Neural progenitor cell (in vitro differentiated cells): ENCODE data around the gene MYO15B. TPM values are rescaled to one million over a fixed set of nuclear protein-coding genes. Genes with fewer than 3 reads are reported as not detected.

Source experiments
- DNase-seq: peaks from one replicate; pipeline ENCODE4 v3.0.0-alpha.2; 2016; ENCODE audit warnings: low spot score
- H2AFZ ChIP-seq: fragments of 200-600 bp; sonication (generic); replicated peaks from 2 replicates; pipeline ENCODE4 v1.6.1; 2016; ENCODE audit warnings: antibody characterized with exemption
- H3F3A ChIP-seq: fragments of 200-600 bp; sonication (generic); 2 replicates; pipeline ENCODE4 v1.6.1; 2016; ENCODE audit warnings: antibody characterized with exemption, low read depth
- H3K27ac ChIP-seq: fragments of 200-600 bp; sonication (generic); 2 replicates; pipeline ENCODE4 v1.5.1; 2016; ENCODE audit warnings: mild to moderate bottlenecking
- H3K27me3 ChIP-seq: fragments of 200-600 bp; sonication (generic); 2 replicates; pipeline ENCODE4 v1.6.1; 2016; ENCODE audit warnings: mild to moderate bottlenecking, moderate library complexity
- H3K36me3 ChIP-seq: fragments of 200-600 bp; sonication (generic); 2 replicates; pipeline ENCODE4 v1.5.1; 2016
- H3K4me1 ChIP-seq: fragments of 200-600 bp; sonication (generic); 2 replicates; pipeline ENCODE4 v1.6.1; 2016; ENCODE audit warnings: mixed run types
- H3K4me2 ChIP-seq: fragments of 200-600 bp; sonication (generic); 2 replicates; pipeline ENCODE4 v1.6.1; 2016
- H3K4me3 ChIP-seq: fragments of 200-600 bp; sonication (generic); 2 replicates; pipeline ENCODE4 v1.5.1; 2016
- H3K79me2 ChIP-seq: fragments of 200-600 bp; sonication (generic); 2 replicates; pipeline ENCODE4 v1.6.1; 2016; ENCODE audit warnings: low read depth
- H3K9ac ChIP-seq: fragments of 200-600 bp; sonication (generic); 2 replicates; pipeline ENCODE4 v1.6.1; 2016
- H3K9me3 ChIP-seq: fragments of 200-600 bp; sonication (generic); 2 replicates; pipeline ENCODE4 v1.5.1; 2016; ENCODE audit warnings: low read depth
- H4K20me1 ChIP-seq: fragments of 200-600 bp; sonication (generic); 2 replicates; pipeline ENCODE4 v1.6.1; 2016; ENCODE audit warnings: low read depth
- H3K27ac Mint-ChIP-seq: 3 replicates; pipeline ENCODE4 v1.8.0; 2021; ENCODE audit warnings: mixed read lengths
- H3K27me3 Mint-ChIP-seq: 2 replicates; pipeline ENCODE4 v1.8.0; 2022; ENCODE audit warnings: low read depth, mild to moderate bottlenecking, inconsistent platforms, moderate library complexity, mixed read lengths; ENCODE audit not compliant: insufficient read depth
- H3K36me3 Mint-ChIP-seq: 3 replicates; pipeline ENCODE4 v1.8.0; 2021; ENCODE audit warnings: mixed read lengths
- H3K4me1 Mint-ChIP-seq: 3 replicates; pipeline ENCODE4 v1.8.0; 2021; ENCODE audit warnings: mixed read lengths
- H3K4me3 Mint-ChIP-seq: 3 replicates; pipeline ENCODE4 v1.8.0; 2021; ENCODE audit warnings: mild to moderate bottlenecking, moderate library complexity, mixed read lengths
- H3K9me3 Mint-ChIP-seq: 3 replicates; pipeline ENCODE4 v1.8.0; 2020; ENCODE audit warnings: mixed read lengths
- EZH2 ChIP-seq: fragments of 200-600 bp; sonication (generic); IDR thresholded peaks from 2 replicates; pipeline ENCODE4 v1.6.1; 2017; ENCODE audit warnings: antibody characterized with exemption, mild to moderate bottlenecking, moderate library complexity
- EZH2phosphoT487 ChIP-seq: fragments of 200-600 bp; sonication (generic); IDR thresholded peaks from 2 replicates; pipeline ENCODE4 v1.6.1; 2017; ENCODE audit warnings: antibody characterized with exemption
- total RNA-seq: library from RNA; depleted of rRNA; stranded (reverse); fragments of >200 nt; gene quantifications from 2 replicates; pipeline ENCODE4 v1.2.3, GENCODE V29; 2015; ENCODE audit warnings: low replicate concordance
- TF ChIP-seq, protein P1 (sequence below): fragments of 200-600 bp; sonication (generic); IDR thresholded peaks from 2 replicates; pipeline ENCODE4 v1.5.1; 2017; ENCODE audit warnings: antibody characterized with exemption, mild to moderate bottlenecking

The MYO15B gene
- 10.2 and 17.1 TPM in 2 replicates for total RNA-seq

DNA sequence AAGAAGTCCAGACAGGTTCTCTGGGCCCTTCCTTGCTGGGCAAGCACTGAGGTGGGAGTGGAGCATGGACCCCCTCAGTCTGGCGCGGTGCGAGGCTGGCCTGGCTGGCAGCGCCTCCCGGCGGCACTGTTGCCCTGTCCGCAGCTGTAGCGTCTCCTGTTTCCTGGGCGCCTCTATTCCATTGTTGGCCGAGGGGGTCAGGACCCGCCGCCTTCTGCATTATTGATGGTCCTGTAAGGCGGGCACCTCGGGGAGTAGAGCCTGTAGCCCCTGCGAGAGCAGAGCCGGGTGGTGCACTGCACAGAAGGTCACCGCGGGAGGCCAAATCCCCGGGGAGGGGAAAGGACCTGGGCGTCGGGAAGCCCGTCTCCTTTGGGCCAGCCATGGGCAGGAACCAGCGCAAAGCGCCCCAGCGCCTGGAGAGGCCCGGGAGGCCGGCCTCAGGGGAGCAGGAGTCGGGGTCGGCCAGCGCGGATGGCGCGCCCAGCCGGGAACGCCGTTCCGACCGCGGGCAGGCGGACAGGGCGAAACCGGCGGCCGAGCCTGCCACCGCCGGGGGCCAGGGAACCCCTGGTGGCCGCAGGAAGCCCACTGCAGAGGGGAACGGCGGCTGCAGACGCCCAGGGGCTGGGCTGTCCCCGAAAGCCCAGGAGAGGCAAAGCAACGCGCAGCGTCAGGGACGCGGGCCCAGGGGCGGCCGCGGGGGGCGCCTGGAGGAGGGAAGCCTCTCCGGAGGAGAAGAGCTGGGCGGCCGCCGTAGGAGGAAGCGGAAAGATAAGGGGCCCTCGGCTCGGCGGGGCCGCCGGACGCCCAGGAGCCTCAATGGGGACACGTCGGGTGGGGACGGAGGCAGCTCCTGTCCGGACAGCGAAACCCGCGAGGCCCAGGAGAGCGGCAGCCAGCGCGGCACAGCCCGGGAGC is at the start of gene MYO15B:
Gene MYO15B (plus strand): TSS at position 126 of the 921 bp plus-strand sequence. CDS start 258 bp downstream, at position 384.
- Histone ChIP-seq H3F3A (peaks cover 19% of the 10 kb centered on the region), H3K9me3 (no peaks in the 10 kb centered on the region), H3K9ac (no peak within 1 kb of the TSS), H3K27ac (no peak within 1 kb of the TSS), H2AFZ (peak within 1 kb of the TSS; percentile 66), H3K4me1 (peaks cover 7% of the 10 kb centered on the region), H3K27me3 (peaks cover 38% of the 10 kb centered on the region), H3K4me2 (peak within 1 kb of the TSS; percentile 91), H3K4me3 (peak within 1 kb of the TSS; percentile 57), H3K36me3 (no peaks in the 10 kb centered on the region), H4K20me1 (no peaks in the 10 kb centered on the region), H3K79me2 (no peaks in the 10 kb centered on the region)
- Mint-ChIP-seq H3K36me3 (no peaks in the 10 kb centered on the region), H3K27ac (no peak within 1 kb of the TSS), H3K9me3 (peaks cover 5% of the 10 kb centered on the region), H3K4me1 (peaks cover 4% of the 10 kb centered on the region), H3K27me3 (peaks cover 36% of the 10 kb centered on the region), H3K4me3 (peak within 1 kb of the TSS; percentile 48)
- peak; percentile 83 for DNase-seq
- TF ChIP-seq EZH2phosphoT487 (peak; percentile 65), EZH2 (peak; percentile 78)
- TF ChIP-seq, protein P1, sequence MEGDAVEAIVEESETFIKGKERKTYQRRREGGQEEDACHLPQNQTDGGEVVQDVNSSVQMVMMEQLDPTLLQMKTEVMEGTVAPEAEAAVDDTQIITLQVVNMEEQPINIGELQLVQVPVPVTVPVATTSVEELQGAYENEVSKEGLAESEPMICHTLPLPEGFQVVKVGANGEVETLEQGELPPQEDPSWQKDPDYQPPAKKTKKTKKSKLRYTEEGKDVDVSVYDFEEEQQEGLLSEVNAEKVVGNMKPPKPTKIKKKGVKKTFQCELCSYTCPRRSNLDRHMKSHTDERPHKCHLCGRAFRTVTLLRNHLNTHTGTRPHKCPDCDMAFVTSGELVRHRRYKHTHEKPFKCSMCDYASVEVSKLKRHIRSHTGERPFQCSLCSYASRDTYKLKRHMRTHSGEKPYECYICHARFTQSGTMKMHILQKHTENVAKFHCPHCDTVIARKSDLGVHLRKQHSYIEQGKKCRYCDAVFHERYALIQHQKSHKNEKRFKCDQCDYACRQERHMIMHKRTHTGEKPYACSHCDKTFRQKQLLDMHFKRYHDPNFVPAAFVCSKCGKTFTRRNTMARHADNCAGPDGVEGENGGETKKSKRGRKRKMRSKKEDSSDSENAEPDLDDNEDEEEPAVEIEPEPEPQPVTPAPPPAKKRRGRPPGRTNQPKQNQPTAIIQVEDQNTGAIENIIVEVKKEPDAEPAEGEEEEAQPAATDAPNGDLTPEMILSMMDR, result peak; percentile 40

DNA sequence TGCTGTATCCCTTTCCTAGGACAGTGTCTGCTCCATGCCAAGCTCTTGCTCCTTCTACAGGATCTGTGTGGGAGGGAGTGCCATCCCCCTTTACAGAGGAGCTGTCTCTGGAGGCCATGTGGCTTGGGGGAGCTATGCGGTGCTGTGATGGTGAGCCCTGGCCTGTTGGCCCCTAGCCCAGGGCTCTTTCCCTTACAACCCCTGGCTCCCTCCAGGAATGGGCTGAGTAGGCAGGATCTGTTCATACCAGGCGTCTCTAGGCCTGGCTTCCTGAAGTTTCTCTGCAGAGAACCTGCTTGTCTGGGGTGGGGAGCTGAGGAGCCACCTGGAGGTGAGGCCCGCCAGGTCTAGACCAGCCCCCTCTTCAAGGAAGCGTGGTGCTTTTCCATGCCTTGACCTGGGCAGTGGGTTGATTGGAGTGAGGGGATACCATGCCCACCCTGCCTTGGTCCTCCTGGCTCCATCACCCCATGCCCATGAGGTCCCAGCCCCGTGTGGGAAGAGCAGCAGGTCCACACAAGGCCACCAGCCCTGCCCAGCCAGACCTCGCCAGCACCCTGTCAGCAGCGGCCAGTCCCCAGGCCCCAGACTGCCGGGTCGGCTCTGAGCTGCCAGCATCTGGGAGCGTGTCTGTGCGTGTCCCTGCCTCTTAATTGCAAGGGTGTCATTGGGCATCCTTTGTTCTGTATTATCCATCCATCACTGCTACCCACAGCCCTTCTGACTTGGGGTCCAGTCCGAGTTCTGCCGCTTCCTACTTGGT is 47.5 kb upstream of the MYO15B start:
- TF ChIP-seq EZH2, result no peak
- no peak for TF ChIP-seq EZH2phosphoT487
- TF ChIP-seq, protein P1, result no peak
- no peak overlapping the region for H3K9ac ChIP-seq
- Mint-ChIP-seq H3K27ac (peak overlapping the region; percentile 79), H3K4me1 (peaks cover 19% of the 10 kb centered on the region), H3K27me3 (peaks cover 6% of the 10 kb centered on the region), H3K36me3 (no peaks in the 10 kb centered on the region), H3K4me3 (no peak overlapping the region), H3K9me3 (no peaks in the 10 kb centered on the region)
- no peak overlapping the region for H2AFZ ChIP-seq
- H3K36me3 ChIP-seq, result no peaks in the 10 kb centered on the region
- no peak overlapping the region for H3K4me2 ChIP-seq
- peaks cover 15% of the 10 kb centered on the region for H4K20me1 ChIP-seq
- peaks cover 30% of the 10 kb centered on the region for H3K4me1 ChIP-seq
- H3K27ac ChIP-seq, result no peak overlapping the region
- H3K9me3 ChIP-seq, result no peaks in the 10 kb centered on the region
- DNase-seq, result no peak
- H3K79me2 ChIP-seq, result peaks cover 22% of the 10 kb centered on the region
- H3K4me3 ChIP-seq, result no peak overlapping the region
- peaks cover 6% of the 10 kb centered on the region for H3F3A ChIP-seq
- H3K27me3 ChIP-seq, result no peaks in the 10 kb centered on the region

DNA sequence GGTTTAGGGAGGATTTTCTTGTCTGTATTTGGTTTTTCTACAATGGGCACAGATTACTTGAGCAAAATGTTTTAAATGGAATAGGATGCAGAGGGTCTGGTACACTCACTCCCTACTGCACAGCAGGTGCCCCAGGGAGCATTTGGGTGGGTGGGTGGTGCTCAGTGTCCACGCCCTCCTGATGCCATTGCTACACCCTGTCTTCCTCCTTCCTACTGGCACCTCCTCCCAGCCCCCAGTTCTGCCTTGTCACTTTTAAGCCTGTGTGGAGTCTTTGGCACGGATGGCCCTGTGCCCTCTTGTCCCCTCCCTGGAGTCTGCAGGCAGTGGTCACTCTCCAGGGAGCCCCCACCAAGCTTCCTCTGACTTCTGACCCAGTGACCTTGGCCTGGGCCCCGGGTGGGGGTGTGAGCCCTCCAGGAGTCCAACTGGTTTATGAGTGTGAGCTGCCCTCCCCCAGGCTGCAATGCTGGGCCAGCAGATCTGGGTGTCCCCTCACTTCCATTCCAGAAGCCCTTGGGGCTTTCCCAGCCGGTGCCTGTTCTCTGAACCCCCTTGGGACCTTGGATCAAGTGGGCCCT is 46.6 kb upstream of the MYO15B start:
- H3K27ac ChIP-seq, result no peak overlapping the region
- H3K4me2 ChIP-seq, result no peak overlapping the region
- H3K4me1 Mint-ChIP-seq, result peaks cover 16% of the 10 kb centered on the region
- peaks cover 6% of the 10 kb centered on the region for H3F3A ChIP-seq
- H3K27ac Mint-ChIP-seq, result peak overlapping the region; percentile 79
- TF ChIP-seq, protein P1, result no peak
- no peak for TF ChIP-seq EZH2phosphoT487
- no peak for TF ChIP-seq EZH2
- H3K36me3 ChIP-seq, result no peaks in the 10 kb centered on the region
- no peak overlapping the region for H3K4me3 Mint-ChIP-seq
- no peak for DNase-seq
- H3K27me3 ChIP-seq, result no peaks in the 10 kb centered on the region
- H4K20me1 ChIP-seq, result peaks cover 8% of the 10 kb centered on the region
- H3K9me3 ChIP-seq, result no peaks in the 10 kb centered on the region
- no peak overlapping the region for H2AFZ ChIP-seq
- peaks cover 27% of the 10 kb centered on the region for H3K4me1 ChIP-seq
- H3K9ac ChIP-seq, result no peak overlapping the region
- H3K36me3 Mint-ChIP-seq, result no peaks in the 10 kb centered on the region
- no peak overlapping the region for H3K4me3 ChIP-seq
- no peaks in the 10 kb centered on the region for H3K9me3 Mint-ChIP-seq
- H3K79me2 ChIP-seq, result peaks cover 22% of the 10 kb centered on the region
- peaks cover 4% of the 10 kb centered on the region for H3K27me3 Mint-ChIP-seq
